WTC11 (cell line): Measurements from ENCODE around the gene JAZF1. TPM values are rescaled to one million over a fixed set of nuclear protein-coding genes. Genes with fewer than 3 reads are reported as not detected.

ENCODE experiments used
- ATAC-seq: fragments of 200-7000 bp; cut with Tn5 transposase; 2 replicates; pipeline ENCODE4 v1.10.0; 2021; ENCODE audit warnings: mild to moderate bottlenecking, moderate library complexity
- CTCF ChIA-PET: fragments of 300-600 bp; sonication (Branson Sonifier 250); formaldehyde crosslinking; loops from one replicate; lab custom pipeline; 2021; ENCODE audit warnings: antibody characterized with exemption; lab: Charles Lee
- POLR2A ChIA-PET: fragments of 350-600 bp; sonication (Branson Sonifier 250); formaldehyde crosslinking; loops from one replicate; lab custom pipeline; 2021; ENCODE audit warnings: antibody characterized with exemption; lab: Charles Lee
- DNase-seq: peaks from one replicate; pipeline ENCODE4 v3.0.0; 2021; ENCODE audit warnings: low spot score
- H3K27ac Mint-ChIP-seq: 2 replicates; pipeline ENCODE4 v1.8.0; 2021; ENCODE audit warnings: mixed read lengths
- H3K27me3 Mint-ChIP-seq: 2 replicates; pipeline ENCODE4 v1.8.0; 2021; ENCODE audit warnings: low read depth, mild to moderate bottlenecking, moderate library complexity, mixed read lengths
- H3K36me3 Mint-ChIP-seq: 2 replicates; pipeline ENCODE4 v1.8.0; 2021; ENCODE audit warnings: mixed read lengths
- H3K4me1 Mint-ChIP-seq: 2 replicates; pipeline ENCODE4 v1.8.0; 2022; ENCODE audit warnings: mixed read lengths
- H3K4me3 Mint-ChIP-seq: 2 replicates; pipeline ENCODE4 v1.8.0; 2021; ENCODE audit warnings: mild to moderate bottlenecking, moderate library complexity, mixed read lengths
- H3K9me3 Mint-ChIP-seq: 2 replicates; pipeline ENCODE4 v1.8.0; 2021; ENCODE audit warnings: mixed read lengths
- CBFB ChIP-seq: sonication (generic); formaldehyde crosslinking; IDR thresholded peaks from 2 replicates; pipeline ENCODE4 v1.8.1; 2022; ENCODE audit warnings: mild to moderate bottlenecking, low read depth, missing genetic modification reagents
- ESRRA ChIP-seq: sonication (generic); formaldehyde crosslinking; IDR thresholded peaks from 2 replicates; pipeline ENCODE4 v1.8.1; 2022; ENCODE audit warnings: mild to moderate bottlenecking, missing genetic modification reagents, borderline replicate concordance
- ETV6 ChIP-seq: sonication (generic); formaldehyde crosslinking; IDR thresholded peaks from 2 replicates; pipeline ENCODE4 v1.8.1; 2022; ENCODE audit warnings: mild to moderate bottlenecking, missing genetic modification reagents
- GRHL2 ChIP-seq: fragments of 250-450 bp; sonication (Bioruptor Pico); IDR thresholded peaks from 2 replicates; pipeline ENCODE4 v1.8.0; 2022; ENCODE audit warnings: mild to moderate bottlenecking, moderate library complexity; ENCODE audit not compliant: insufficient replicate concordance, severe bottlenecking
- HMGA2 ChIP-seq: fragments of 250-450 bp; sonication (Bioruptor Pico); IDR thresholded peaks from 2 replicates; pipeline ENCODE4 v1.4.0; 2021; ENCODE audit warnings: mild to moderate bottlenecking, moderate library complexity
- IRF2 ChIP-seq: sonication (generic); formaldehyde crosslinking; IDR thresholded peaks from 2 replicates; pipeline ENCODE4 v1.8.0; 2022; ENCODE audit warnings: low read depth, missing genetic modification reagents, borderline replicate concordance
- MXD4 ChIP-seq: fragments of 250-450 bp; sonication (Bioruptor Pico); IDR thresholded peaks from 2 replicates; pipeline ENCODE4 v1.8.0; 2021; ENCODE audit warnings: mild to moderate bottlenecking, moderate library complexity, borderline replicate concordance
- NR3C1 ChIP-seq: sonication (generic); formaldehyde crosslinking; conservative IDR thresholded peaks from 2 replicates; pipeline ENCODE4 v1.8.1; 2023; ENCODE audit warnings: low read depth, mild to moderate bottlenecking, missing genetic modification reagents
- ZNF416 ChIP-seq: fragments of 250-450 bp; sonication (Bioruptor Pico); IDR thresholded peaks from 2 replicates; pipeline ENCODE4 v1.9.0; 2021; ENCODE audit warnings: mild to moderate bottlenecking, inconsistent platforms
- total RNA-seq: library from RNA; stranded (reverse); gene quantifications from 3 replicates; pipeline ENCODE4 v1.2.3, GENCODE V29; 2021
- TF ChIP-seq, protein P1 (sequence below): fragments of 250-450 bp; sonication (Bioruptor Pico); IDR thresholded peaks from 2 replicates; pipeline ENCODE4 v1.9.0; 2021; ENCODE audit warnings: mild to moderate bottlenecking, borderline replicate concordance
- TF ChIP-seq, protein P2 (sequence below): sonication (generic); formaldehyde crosslinking; IDR thresholded peaks from 2 replicates; pipeline ENCODE4 v1.8.1; 2023; ENCODE audit warnings: mild to moderate bottlenecking, missing genetic modification reagents, borderline replicate concordance
- TF ChIP-seq, protein P3 (sequence below): fragments of 250-450 bp; sonication (Bioruptor Pico); IDR thresholded peaks from 2 replicates; pipeline ENCODE4 v1.9.0; 2021; ENCODE audit warnings: mild to moderate bottlenecking
- TF ChIP-seq, protein P4 (sequence below): sonication (generic); formaldehyde crosslinking; IDR thresholded peaks from 2 replicates; pipeline ENCODE4 v1.8.1; 2023; ENCODE audit warnings: mild to moderate bottlenecking, missing genetic modification reagents
- TF ChIP-seq, protein P5 (sequence below): sonication (generic); formaldehyde crosslinking; IDR thresholded peaks from 2 replicates; pipeline ENCODE4 v1.8.0; 2022; ENCODE audit warnings: mild to moderate bottlenecking, missing genetic modification reagents
- TF ChIP-seq, protein P6 (sequence below): sonication (generic); formaldehyde crosslinking; IDR thresholded peaks from 2 replicates; pipeline ENCODE4 v1.8.1; 2023; ENCODE audit warnings: mild to moderate bottlenecking, missing genetic modification reagents, moderate library complexity
- TF ChIP-seq, protein P7 (sequence below): sonication (generic); formaldehyde crosslinking; IDR thresholded peaks from 2 replicates; pipeline ENCODE4 v1.8.1; 2023; ENCODE audit warnings: mild to moderate bottlenecking, missing genetic modification reagents

The JAZF1 gene
- total RNA-seq, 1 experiment from 2014 or later, result 19.0 TPM

DNA sequence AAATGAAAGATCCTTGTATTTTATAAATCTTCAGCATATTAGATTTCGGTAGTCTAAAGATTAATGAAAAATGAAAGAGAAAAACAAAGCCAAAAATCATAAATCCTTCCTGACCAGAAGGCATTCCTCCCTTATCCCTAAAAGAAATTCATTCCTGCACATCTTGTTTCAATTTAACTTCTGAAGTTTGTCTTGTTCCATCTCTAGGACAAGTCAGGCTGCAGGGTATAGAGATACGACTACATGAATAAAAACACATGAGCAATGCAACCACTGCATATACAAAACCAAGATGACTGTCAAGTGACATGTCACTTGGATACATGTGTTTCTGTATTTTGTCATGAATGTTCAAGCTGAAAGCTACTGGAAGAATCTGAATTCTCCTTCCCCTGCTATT lies 214.9 kb downstream of the JAZF1 start (continued):
- TF ChIP-seq, protein P1, sequence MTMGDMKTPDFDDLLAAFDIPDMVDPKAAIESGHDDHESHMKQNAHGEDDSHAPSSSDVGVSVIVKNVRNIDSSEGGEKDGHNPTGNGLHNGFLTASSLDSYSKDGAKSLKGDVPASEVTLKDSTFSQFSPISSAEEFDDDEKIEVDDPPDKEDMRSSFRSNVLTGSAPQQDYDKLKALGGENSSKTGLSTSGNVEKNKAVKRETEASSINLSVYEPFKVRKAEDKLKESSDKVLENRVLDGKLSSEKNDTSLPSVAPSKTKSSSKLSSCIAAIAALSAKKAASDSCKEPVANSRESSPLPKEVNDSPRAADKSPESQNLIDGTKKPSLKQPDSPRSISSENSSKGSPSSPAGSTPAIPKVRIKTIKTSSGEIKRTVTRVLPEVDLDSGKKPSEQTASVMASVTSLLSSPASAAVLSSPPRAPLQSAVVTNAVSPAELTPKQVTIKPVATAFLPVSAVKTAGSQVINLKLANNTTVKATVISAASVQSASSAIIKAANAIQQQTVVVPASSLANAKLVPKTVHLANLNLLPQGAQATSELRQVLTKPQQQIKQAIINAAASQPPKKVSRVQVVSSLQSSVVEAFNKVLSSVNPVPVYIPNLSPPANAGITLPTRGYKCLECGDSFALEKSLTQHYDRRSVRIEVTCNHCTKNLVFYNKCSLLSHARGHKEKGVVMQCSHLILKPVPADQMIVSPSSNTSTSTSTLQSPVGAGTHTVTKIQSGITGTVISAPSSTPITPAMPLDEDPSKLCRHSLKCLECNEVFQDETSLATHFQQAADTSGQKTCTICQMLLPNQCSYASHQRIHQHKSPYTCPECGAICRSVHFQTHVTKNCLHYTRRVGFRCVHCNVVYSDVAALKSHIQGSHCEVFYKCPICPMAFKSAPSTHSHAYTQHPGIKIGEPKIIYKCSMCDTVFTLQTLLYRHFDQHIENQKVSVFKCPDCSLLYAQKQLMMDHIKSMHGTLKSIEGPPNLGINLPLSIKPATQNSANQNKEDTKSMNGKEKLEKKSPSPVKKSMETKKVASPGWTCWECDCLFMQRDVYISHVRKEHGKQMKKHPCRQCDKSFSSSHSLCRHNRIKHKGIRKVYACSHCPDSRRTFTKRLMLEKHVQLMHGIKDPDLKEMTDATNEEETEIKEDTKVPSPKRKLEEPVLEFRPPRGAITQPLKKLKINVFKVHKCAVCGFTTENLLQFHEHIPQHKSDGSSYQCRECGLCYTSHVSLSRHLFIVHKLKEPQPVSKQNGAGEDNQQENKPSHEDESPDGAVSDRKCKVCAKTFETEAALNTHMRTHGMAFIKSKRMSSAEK (CRISPR knock-in tag), result no peak

DNA sequence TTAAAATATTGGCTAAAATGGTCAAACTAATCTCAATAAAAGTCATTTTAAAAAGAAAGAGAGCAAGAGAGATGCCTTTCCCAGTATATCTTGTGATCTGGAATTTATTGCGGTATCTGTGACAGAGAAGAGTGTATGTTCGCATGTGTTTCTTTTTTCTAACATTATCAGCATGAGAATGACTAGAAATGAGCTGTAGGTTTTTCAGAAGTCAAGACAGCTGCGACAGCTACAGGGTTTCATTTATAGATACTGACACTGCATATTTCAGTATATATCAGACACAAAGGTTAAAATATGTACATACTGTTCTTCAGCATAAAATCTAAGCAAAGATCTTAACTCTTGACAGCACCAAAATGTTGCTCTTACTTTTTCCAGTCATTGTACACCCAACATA lies 215.8 kb downstream of the JAZF1 start:
- TF ChIP-seq, protein P2, sequence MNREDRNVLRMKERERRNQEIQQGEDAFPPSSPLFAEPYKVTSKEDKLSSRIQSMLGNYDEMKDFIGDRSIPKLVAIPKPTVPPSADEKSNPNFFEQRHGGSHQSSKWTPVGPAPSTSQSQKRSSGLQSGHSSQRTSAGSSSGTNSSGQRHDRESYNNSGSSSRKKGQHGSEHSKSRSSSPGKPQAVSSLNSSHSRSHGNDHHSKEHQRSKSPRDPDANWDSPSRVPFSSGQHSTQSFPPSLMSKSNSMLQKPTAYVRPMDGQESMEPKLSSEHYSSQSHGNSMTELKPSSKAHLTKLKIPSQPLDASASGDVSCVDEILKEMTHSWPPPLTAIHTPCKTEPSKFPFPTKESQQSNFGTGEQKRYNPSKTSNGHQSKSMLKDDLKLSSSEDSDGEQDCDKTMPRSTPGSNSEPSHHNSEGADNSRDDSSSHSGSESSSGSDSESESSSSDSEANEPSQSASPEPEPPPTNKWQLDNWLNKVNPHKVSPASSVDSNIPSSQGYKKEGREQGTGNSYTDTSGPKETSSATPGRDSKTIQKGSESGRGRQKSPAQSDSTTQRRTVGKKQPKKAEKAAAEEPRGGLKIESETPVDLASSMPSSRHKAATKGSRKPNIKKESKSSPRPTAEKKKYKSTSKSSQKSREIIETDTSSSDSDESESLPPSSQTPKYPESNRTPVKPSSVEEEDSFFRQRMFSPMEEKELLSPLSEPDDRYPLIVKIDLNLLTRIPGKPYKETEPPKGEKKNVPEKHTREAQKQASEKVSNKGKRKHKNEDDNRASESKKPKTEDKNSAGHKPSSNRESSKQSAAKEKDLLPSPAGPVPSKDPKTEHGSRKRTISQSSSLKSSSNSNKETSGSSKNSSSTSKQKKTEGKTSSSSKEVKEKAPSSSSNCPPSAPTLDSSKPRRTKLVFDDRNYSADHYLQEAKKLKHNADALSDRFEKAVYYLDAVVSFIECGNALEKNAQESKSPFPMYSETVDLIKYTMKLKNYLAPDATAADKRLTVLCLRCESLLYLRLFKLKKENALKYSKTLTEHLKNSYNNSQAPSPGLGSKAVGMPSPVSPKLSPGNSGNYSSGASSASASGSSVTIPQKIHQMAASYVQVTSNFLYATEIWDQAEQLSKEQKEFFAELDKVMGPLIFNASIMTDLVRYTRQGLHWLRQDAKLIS, result no peak
- no peak for TF ChIP-seq ETV6 (CRISPR knock-in tag)
- TF ChIP-seq, protein P3, sequence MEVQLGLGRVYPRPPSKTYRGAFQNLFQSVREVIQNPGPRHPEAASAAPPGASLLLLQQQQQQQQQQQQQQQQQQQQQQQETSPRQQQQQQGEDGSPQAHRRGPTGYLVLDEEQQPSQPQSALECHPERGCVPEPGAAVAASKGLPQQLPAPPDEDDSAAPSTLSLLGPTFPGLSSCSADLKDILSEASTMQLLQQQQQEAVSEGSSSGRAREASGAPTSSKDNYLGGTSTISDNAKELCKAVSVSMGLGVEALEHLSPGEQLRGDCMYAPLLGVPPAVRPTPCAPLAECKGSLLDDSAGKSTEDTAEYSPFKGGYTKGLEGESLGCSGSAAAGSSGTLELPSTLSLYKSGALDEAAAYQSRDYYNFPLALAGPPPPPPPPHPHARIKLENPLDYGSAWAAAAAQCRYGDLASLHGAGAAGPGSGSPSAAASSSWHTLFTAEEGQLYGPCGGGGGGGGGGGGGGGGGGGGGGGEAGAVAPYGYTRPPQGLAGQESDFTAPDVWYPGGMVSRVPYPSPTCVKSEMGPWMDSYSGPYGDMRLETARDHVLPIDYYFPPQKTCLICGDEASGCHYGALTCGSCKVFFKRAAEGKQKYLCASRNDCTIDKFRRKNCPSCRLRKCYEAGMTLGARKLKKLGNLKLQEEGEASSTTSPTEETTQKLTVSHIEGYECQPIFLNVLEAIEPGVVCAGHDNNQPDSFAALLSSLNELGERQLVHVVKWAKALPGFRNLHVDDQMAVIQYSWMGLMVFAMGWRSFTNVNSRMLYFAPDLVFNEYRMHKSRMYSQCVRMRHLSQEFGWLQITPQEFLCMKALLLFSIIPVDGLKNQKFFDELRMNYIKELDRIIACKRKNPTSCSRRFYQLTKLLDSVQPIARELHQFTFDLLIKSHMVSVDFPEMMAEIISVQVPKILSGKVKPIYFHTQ (CRISPR knock-in tag), result no peak
- no peak for TF ChIP-seq IRF2 (CRISPR knock-in tag)
- TF ChIP-seq, protein P4, sequence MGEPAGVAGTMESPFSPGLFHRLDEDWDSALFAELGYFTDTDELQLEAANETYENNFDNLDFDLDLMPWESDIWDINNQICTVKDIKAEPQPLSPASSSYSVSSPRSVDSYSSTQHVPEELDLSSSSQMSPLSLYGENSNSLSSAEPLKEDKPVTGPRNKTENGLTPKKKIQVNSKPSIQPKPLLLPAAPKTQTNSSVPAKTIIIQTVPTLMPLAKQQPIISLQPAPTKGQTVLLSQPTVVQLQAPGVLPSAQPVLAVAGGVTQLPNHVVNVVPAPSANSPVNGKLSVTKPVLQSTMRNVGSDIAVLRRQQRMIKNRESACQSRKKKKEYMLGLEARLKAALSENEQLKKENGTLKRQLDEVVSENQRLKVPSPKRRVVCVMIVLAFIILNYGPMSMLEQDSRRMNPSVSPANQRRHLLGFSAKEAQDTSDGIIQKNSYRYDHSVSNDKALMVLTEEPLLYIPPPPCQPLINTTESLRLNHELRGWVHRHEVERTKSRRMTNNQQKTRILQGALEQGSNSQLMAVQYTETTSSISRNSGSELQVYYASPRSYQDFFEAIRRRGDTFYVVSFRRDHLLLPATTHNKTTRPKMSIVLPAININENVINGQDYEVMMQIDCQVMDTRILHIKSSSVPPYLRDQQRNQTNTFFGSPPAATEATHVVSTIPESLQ (CRISPR knock-in tag), result no peak
- TF ChIP-seq ESRRA (CRISPR knock-in tag), result no peak
- TF ChIP-seq MXD4 (CRISPR knock-in tag), result no peak
- TF ChIP-seq CBFB (CRISPR knock-in tag), result no peak
- no peak for TF ChIP-seq ZNF416 (CRISPR knock-in tag)
- no peak for TF ChIP-seq NR3C1 (CRISPR knock-in tag)
- no peak for TF ChIP-seq HMGA2 (CRISPR knock-in tag)
- TF ChIP-seq, protein P5, sequence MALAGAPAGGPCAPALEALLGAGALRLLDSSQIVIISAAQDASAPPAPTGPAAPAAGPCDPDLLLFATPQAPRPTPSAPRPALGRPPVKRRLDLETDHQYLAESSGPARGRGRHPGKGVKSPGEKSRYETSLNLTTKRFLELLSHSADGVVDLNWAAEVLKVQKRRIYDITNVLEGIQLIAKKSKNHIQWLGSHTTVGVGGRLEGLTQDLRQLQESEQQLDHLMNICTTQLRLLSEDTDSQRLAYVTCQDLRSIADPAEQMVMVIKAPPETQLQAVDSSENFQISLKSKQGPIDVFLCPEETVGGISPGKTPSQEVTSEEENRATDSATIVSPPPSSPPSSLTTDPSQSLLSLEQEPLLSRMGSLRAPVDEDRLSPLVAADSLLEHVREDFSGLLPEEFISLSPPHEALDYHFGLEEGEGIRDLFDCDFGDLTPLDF (CRISPR knock-in tag), result no peak
- TF ChIP-seq GRHL2 (CRISPR knock-in tag), result no peak
- TF ChIP-seq, protein P6, sequence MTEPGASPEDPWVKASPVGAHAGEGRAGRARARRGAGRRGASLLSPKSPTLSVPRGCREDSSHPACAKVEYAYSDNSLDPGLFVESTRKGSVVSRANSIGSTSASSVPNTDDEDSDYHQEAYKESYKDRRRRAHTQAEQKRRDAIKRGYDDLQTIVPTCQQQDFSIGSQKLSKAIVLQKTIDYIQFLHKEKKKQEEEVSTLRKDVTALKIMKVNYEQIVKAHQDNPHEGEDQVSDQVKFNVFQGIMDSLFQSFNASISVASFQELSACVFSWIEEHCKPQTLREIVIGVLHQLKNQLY (CRISPR knock-in tag), result no peak
- TF ChIP-seq, protein P7, sequence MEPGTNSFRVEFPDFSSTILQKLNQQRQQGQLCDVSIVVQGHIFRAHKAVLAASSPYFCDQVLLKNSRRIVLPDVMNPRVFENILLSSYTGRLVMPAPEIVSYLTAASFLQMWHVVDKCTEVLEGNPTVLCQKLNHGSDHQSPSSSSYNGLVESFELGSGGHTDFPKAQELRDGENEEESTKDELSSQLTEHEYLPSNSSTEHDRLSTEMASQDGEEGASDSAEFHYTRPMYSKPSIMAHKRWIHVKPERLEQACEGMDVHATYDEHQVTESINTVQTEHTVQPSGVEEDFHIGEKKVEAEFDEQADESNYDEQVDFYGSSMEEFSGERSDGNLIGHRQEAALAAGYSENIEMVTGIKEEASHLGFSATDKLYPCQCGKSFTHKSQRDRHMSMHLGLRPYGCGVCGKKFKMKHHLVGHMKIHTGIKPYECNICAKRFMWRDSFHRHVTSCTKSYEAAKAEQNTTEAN, result no peak
- CTCF ChIA-PET, result no interaction called here

More for the DNA sequence above, 215.8 kb downstream of the JAZF1 start:
- Mint-ChIP-seq H3K4me3 (no peak overlapping the region), H3K27ac (no peak overlapping the region), H3K9me3 (no peaks in the 10 kb centered on the region), H3K36me3 (no peaks in the 10 kb centered on the region), H3K27me3 (no peaks in the 10 kb centered on the region), H3K4me1 (no peaks in the 10 kb centered on the region)
- no peak for DNase-seq
- POLR2A ChIA-PET, result no interaction called here
- no peak for ATAC-seq
